Measurements from ENCODE around the gene PKD1L1. TPM values are rescaled to one million over a fixed set of nuclear protein-coding genes. Genes with fewer than 3 reads are reported as not detected.

PKD1L1 gene
- total RNA-seq, 2 donors from 2014 or later = 0.13 to 0.20 TPM

- Mint-ChIP-seq H3K27ac (no peak overlapping the region), H3K27me3 (ENCODE audit: insufficient read depth) (no peaks in the 10 kb centered on the region), H3K4me3 (no peak overlapping the region), H3K9me3 (no peaks in the 10 kb centered on the region), H3K36me3 (ENCODE audit: low read depth) (no peaks in the 10 kb centered on the region), H3K4me1 (no peaks in the 10 kb centered on the region)
- no peaks in the 10 kb centered on the region for H3K36me3 ChIP-seq (ENCODE audit: control insufficient read depth, insufficient read depth, low read length)
- H3K4me3 ChIP-seq (ENCODE audit: low read length) = no peak overlapping the region
- DNase-seq = peak; percentile 7
- H3K27ac ChIP-seq (ENCODE audit: low read depth, low read length) = no peak overlapping the region
- no peaks in the 10 kb centered on the region for H3K27me3 ChIP-seq (ENCODE audit: control insufficient read depth, insufficient read depth, low read length, poor library complexity, severe bottlenecking)
- 84% methylated on average over 6 of the region's 6 CpGs for WGBS, 2 experiments (ENCODE audit: insufficient coverage in 1 of 2, insufficient read length in 1 of 2)
- no peaks in the 10 kb centered on the region for H3K9me3 ChIP-seq (ENCODE audit: control insufficient read depth, low read length)
- H3K9ac ChIP-seq (ENCODE audit: extremely low read depth, low read length, poor library complexity, severe bottlenecking) = no peak overlapping the region
- no peaks in the 10 kb centered on the region for H3K4me1 ChIP-seq (ENCODE audit: control insufficient read depth, insufficient read depth, low read length)
- TF ChIP-seq CTCF (conservative IDR thresholded peaks at IDR 0.05) = no peak
Measured at GRCh38 chr7:47803025-47803424, 145.2 kb downstream of the PKD1L1 start.

GRCh38 chr7:47801423-47801822 is 146.8 kb downstream of the PKD1L1 start:
- DNase-seq = peak; percentile 7
- Histone ChIP-seq H3K4me3 (ENCODE audit: low read length) (no peak overlapping the region), H3K9ac (ENCODE audit: extremely low read depth, low read length, poor library complexity, severe bottlenecking) (no peak overlapping the region), H3K36me3 (ENCODE audit: control insufficient read depth, insufficient read depth, low read length) (no peaks in the 10 kb centered on the region), H3K27ac (ENCODE audit: low read depth, low read length) (no peak overlapping the region), H3K9me3 (ENCODE audit: control insufficient read depth, low read length) (no peaks in the 10 kb centered on the region), H3K4me1 (ENCODE audit: control insufficient read depth, insufficient read depth, low read length) (no peaks in the 10 kb centered on the region), H3K27me3 (ENCODE audit: control insufficient read depth, insufficient read depth, low read length, poor library complexity, severe bottlenecking) (no peaks in the 10 kb centered on the region)
- no peak overlapping the region for H3K4me3 Mint-ChIP-seq
- H3K9me3 Mint-ChIP-seq = no peaks in the 10 kb centered on the region
- no peak for TF ChIP-seq CTCF (conservative IDR thresholded peaks at IDR 0.05)
- H3K4me1 Mint-ChIP-seq = no peaks in the 10 kb centered on the region
- H3K36me3 Mint-ChIP-seq (ENCODE audit: low read depth) = no peaks in the 10 kb centered on the region
- H3K27ac Mint-ChIP-seq = no peak overlapping the region
- WGBS, 2 experiments (ENCODE audit: insufficient coverage in 1 of 2, insufficient read length in 1 of 2) = 88 to 90% methylated on average over 5 to 6 of the region's 6 CpGs
- no peaks in the 10 kb centered on the region for H3K27me3 Mint-ChIP-seq (ENCODE audit: insufficient read depth)

GRCh38 chr7:47799524-47799923 is 148.7 kb downstream of the PKD1L1 start:
- H3K27me3 Mint-ChIP-seq (ENCODE audit: insufficient read depth) = no peaks in the 10 kb centered on the region
- TF ChIP-seq CTCF (conservative IDR thresholded peaks at IDR 0.05) = no peak
- 91 to 92% methylated on average over 4 to 6 of the region's 6 CpGs for WGBS, 2 experiments (ENCODE audit: insufficient coverage in 1 of 2, insufficient read length in 1 of 2)
- peak; percentile 29 for DNase-seq
- no peak overlapping the region for H3K4me3 ChIP-seq (ENCODE audit: low read length)
- no peaks in the 10 kb centered on the region for H3K4me1 ChIP-seq (ENCODE audit: control insufficient read depth, insufficient read depth, low read length)
- no peak overlapping the region for H3K27ac Mint-ChIP-seq
- no peak overlapping the region for H3K9ac ChIP-seq (ENCODE audit: extremely low read depth, low read length, poor library complexity, severe bottlenecking)
- H3K9me3 ChIP-seq (ENCODE audit: control insufficient read depth, low read length) = no peaks in the 10 kb centered on the region
- no peak overlapping the region for H3K4me3 Mint-ChIP-seq
- no peaks in the 10 kb centered on the region for H3K27me3 ChIP-seq (ENCODE audit: control insufficient read depth, insufficient read depth, low read length, poor library complexity, severe bottlenecking)
- no peak overlapping the region for H3K27ac ChIP-seq (ENCODE audit: low read depth, low read length)
- H3K36me3 ChIP-seq (ENCODE audit: control insufficient read depth, insufficient read depth, low read length) = no peaks in the 10 kb centered on the region
- H3K9me3 Mint-ChIP-seq = peaks cover 7% of the 10 kb centered on the region
- H3K36me3 Mint-ChIP-seq (ENCODE audit: low read depth) = no peaks in the 10 kb centered on the region
- H3K4me1 Mint-ChIP-seq = no peaks in the 10 kb centered on the region
